ENCODE data around the gene MAL.

MAL gene

GRCh38 chr2:95049961-95050360, 24.5 kb downstream of the MAL start:
- peaks cover 54% of the 10 kb centered on the region for H3K36me3 Mint-ChIP-seq (ENCODE audit: low read depth)
- H3K9me3 Mint-ChIP-seq: no peaks in the 10 kb centered on the region
- DNase-seq (ENCODE audit: low spot score): no peak
- no peaks in the 10 kb centered on the region for H3K27me3 Mint-ChIP-seq (ENCODE audit: low read depth)
- H3K4me1 Mint-ChIP-seq (ENCODE audit: low read depth): peaks cover 37% of the 10 kb centered on the region
- H3K27ac Mint-ChIP-seq: no peak overlapping the region
- H3K4me3 Mint-ChIP-seq: no peak overlapping the region

DNA sequence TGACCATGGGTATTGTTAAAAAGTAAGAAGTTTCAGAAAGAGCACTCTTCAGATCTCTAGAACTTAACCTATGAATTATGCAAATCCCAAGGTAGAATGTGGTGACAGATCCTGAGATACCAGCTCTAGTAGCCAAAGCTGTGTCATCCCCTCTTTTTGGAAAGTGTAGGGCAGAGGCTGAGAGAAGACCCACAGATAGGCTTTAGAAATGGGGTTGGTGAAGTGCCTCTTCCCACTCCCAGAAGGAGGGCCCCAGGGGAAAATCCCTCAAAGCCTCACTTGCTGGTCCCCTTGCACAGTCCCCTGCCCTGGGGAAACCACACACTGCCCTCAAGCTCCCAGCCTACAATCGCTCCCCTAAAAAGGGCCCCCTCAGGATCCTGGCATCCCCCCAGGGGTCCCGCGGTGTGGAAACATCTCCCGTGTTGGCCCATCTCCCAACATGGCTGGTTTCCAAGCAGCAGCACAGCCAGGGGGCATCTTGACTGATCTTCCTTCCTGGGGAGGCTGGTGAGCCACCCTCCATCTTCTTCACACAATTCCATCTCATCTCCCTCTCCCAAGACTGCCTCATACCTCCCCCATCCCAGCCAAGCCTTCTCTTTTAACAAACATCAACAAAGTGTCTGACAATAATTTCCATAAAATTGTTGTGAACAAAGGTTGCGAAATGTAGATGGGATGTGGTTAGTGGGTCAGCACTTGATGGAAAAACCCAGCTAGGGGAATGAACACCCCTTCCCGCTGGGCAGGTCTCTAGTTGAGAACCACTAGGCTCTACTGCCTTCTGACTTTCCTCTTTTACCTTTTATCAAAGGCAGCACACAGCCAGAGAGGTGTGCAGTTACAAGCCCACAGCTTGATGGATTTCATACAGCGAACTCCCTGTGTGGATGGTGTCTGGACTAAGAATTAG, 25.1 kb downstream of the MAL start:
- Mint-ChIP-seq H3K27ac (peak overlapping the region; percentile 81), H3K9me3 (no peaks in the 10 kb centered on the region), H3K4me3 (peak overlapping the region; percentile 37), H3K36me3 (ENCODE audit: low read depth) (peaks cover 49% of the 10 kb centered on the region), H3K27me3 (ENCODE audit: low read depth) (no peaks in the 10 kb centered on the region), H3K4me1 (ENCODE audit: low read depth) (peaks cover 42% of the 10 kb centered on the region)
- no peak for DNase-seq (ENCODE audit: low spot score)

DNA sequence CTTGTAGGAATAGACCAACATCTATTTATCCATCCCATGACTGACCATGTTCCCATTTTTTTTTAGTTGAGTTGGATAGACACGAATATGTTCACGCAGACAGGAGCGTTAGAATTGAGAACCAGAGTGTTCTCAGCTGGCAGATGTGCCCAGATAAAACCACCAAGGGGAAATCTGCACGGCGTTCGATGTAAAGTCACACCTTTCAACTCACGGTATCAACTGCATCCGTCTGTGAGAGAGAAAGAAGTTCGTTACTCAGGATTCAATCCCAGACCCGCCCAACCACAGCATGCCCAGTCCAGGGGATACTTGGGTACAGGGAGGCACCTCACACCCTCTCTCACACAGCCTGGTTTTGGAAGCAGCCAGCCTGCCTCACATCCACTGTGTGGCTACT, 26.1 kb downstream of the MAL start:
- no peak for DNase-seq (ENCODE audit: low spot score)
- no peaks in the 10 kb centered on the region for H3K9me3 Mint-ChIP-seq
- peaks cover 47% of the 10 kb centered on the region for H3K4me1 Mint-ChIP-seq (ENCODE audit: low read depth)
- no peaks in the 10 kb centered on the region for H3K27me3 Mint-ChIP-seq (ENCODE audit: low read depth)
- H3K27ac Mint-ChIP-seq: peak overlapping the region; percentile 12
- H3K36me3 Mint-ChIP-seq (ENCODE audit: low read depth): peaks cover 50% of the 10 kb centered on the region
- H3K4me3 Mint-ChIP-seq: no peak overlapping the region

DNA sequence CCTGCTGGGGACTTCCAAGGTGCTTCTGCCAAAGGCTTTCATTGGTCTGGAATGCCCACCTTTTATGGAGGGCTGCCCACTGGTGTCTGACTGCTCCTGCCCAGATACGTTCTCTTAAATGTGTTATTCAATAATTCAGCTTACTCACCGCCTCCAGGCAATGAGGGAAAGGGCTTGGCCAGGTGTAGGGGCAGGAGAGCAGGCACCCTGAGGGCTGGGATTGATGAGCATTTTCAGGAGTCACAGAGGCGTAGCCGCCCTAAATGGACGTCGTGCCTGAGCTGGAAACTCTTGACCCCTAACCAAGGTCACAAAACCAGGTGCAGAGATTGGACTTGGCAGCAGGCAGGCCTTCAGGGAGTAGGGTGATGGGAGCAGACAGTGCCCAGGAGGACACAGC, 26.8 kb downstream of the MAL start:
- H3K36me3 Mint-ChIP-seq (ENCODE audit: low read depth): peaks cover 50% of the 10 kb centered on the region
- no peak overlapping the region for H3K27ac Mint-ChIP-seq
- H3K27me3 Mint-ChIP-seq (ENCODE audit: low read depth): no peaks in the 10 kb centered on the region
- no peak overlapping the region for H3K4me3 Mint-ChIP-seq
- DNase-seq (ENCODE audit: low spot score): no peak
- H3K9me3 Mint-ChIP-seq: no peaks in the 10 kb centered on the region
- peaks cover 48% of the 10 kb centered on the region for H3K4me1 Mint-ChIP-seq (ENCODE audit: low read depth)

DNA sequence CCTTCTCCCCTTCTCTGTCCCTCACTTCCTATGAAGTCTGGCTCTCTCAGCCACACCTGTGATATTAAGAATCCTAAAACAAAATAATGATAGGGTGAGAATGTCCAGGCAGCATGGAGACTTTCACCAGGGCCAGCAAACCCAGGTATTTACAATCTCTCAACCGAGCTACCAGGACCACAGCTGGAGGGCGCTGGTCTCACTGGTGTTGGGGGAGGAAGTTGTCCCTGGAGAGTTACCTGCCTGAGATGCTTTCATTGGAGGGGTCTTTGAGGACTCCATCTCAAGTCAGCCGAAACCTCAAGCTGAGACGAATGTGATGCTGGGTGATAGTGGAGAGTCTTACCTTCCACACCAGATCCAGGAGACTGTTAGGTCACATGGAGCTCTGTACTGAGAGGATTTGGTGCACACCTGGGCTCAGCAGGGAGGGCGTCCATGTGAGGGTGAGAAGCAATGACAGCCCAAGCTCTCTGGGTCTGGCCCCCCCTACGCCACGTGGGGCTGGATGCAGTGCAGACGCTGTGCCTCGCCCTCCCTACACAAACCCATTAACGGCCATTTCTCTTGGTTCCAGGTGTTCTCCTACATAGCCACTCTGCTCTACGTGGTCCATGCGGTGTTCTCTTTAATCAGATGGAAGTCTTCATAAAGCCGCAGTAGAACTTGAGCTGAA, 27.4 kb downstream of the MAL start:
- no peak overlapping the region for H3K27ac Mint-ChIP-seq

DNA sequence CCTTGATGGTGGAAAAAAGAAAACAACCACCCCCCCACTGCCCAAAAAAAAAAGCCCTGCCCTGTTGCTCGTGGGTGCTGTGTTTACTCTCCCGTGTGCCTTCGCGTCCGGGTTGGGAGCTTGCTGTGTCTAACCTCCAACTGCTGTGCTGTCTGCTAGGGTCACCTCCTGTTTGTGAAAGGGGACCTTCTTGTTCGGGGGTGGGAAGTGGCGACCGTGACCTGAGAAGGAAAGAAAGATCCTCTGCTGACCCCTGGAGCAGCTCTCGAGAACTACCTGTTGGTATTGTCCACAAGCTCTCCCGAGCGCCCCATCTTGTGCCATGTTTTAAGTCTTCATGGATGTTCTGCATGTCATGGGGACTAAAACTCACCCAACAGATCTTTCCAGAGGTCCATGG, 28.0 kb downstream of the MAL start:
- peaks cover 48% of the 10 kb centered on the region for H3K4me1 Mint-ChIP-seq (ENCODE audit: low read depth)

More for the DNA sequence above, 27.4 kb downstream of the MAL start:
- H3K4me1 Mint-ChIP-seq (ENCODE audit: low read depth): peaks cover 48% of the 10 kb centered on the region
- no peak for DNase-seq (ENCODE audit: low spot score)
- no peaks in the 10 kb centered on the region for H3K27me3 Mint-ChIP-seq (ENCODE audit: low read depth)
- no peak overlapping the region for H3K4me3 Mint-ChIP-seq
- peaks cover 49% of the 10 kb centered on the region for H3K36me3 Mint-ChIP-seq (ENCODE audit: low read depth)
- H3K9me3 Mint-ChIP-seq: no peaks in the 10 kb centered on the region

DNA sequence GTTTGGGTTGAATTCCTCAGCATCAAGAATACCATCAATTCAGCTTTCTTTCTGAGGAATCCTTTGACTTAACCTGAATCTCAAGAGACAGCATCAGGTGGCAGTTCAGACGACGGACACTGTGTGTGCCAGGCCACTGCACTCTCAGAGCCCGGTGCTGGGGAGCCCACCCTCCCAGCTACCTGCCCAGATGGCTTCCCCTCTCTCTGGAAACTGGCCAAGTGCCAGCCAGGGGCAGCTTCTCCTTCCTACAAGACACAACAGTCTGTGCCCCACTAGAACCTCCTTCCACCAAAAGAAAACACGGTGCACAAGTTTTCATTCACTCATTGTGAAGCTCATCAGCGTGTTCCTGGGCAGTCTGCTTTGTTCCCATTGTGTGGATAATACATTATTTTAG, 28.5 kb downstream of the MAL start:
- H3K36me3 Mint-ChIP-seq (ENCODE audit: low read depth): peaks cover 45% of the 10 kb centered on the region

More for the DNA sequence above, 28.0 kb downstream of the MAL start:
- Mint-ChIP-seq H3K27ac (peak overlapping the region; percentile 36), H3K9me3 (no peaks in the 10 kb centered on the region), H3K4me3 (no peak overlapping the region), H3K27me3 (ENCODE audit: low read depth) (no peaks in the 10 kb centered on the region), H3K36me3 (ENCODE audit: low read depth) (peaks cover 47% of the 10 kb centered on the region)
- no peak for DNase-seq (ENCODE audit: low spot score)

DNA sequence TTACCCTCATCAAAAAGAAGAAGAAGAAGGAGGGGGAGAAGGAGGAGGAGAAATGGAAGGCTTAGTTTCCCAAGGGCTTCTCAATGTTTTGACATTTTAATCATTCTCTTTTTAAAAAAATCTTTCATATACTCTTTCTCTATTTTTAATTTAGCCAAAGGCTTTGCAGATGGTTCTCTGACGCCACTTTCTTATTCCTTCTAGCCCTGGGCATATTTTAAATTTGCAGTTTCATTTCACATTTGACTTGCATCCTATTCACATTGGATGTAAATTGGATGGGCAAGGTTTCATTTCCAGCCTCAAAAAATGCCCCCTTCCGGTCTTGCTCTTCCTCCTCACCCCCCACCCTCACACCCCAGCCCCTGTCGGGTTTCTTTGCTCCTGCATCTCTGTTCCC, 29.8 kb downstream of the MAL start:
- Mint-ChIP-seq H3K36me3 (ENCODE audit: low read depth) (peaks cover 37% of the 10 kb centered on the region), H3K27ac (peak overlapping the region; percentile 66), H3K9me3 (no peaks in the 10 kb centered on the region), H3K27me3 (ENCODE audit: low read depth) (no peaks in the 10 kb centered on the region), H3K4me3 (no peak overlapping the region), H3K4me1 (ENCODE audit: low read depth) (peaks cover 37% of the 10 kb centered on the region)
- no peak for DNase-seq (ENCODE audit: low spot score)

More for the DNA sequence above, 28.5 kb downstream of the MAL start:
- no peak overlapping the region for H3K4me3 Mint-ChIP-seq
- H3K4me1 Mint-ChIP-seq (ENCODE audit: low read depth): peaks cover 44% of the 10 kb centered on the region
- DNase-seq (ENCODE audit: low spot score): no peak
- H3K27ac Mint-ChIP-seq: no peak overlapping the region
- no peaks in the 10 kb centered on the region for H3K27me3 Mint-ChIP-seq (ENCODE audit: low read depth)
- H3K9me3 Mint-ChIP-seq: no peaks in the 10 kb centered on the region

DNA sequence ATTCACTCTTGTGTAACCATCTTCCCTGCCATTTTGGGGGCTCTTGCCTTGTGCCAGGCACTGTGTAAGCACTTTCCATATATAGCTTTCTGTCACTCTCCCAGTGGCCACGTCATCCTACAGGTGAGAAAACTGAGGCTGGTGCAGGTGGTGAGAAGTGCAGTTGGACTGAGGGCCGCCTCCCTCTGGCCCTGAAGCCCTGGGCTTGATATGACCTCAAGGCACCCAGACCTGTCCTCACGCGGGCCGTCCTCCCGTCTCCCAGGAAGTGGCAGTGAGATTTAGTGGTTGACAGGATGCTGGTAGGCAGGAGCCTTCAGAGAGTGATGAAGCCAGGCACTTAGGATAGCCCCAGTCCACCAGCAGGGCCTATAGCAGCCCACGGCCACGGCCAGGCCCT, 30.5 kb downstream of the MAL start:
- peaks cover 34% of the 10 kb centered on the region for H3K4me1 Mint-ChIP-seq (ENCODE audit: low read depth)
- no peak for DNase-seq (ENCODE audit: low spot score)
- H3K36me3 Mint-ChIP-seq (ENCODE audit: low read depth): peaks cover 31% of the 10 kb centered on the region
- H3K4me3 Mint-ChIP-seq: no peak overlapping the region
- H3K27me3 Mint-ChIP-seq (ENCODE audit: low read depth): no peaks in the 10 kb centered on the region
- no peaks in the 10 kb centered on the region for H3K9me3 Mint-ChIP-seq
- peak overlapping the region; percentile 49 for H3K27ac Mint-ChIP-seq

GRCh38 chr2:95056461-95057459, 31.3 kb downstream of the MAL start:
- DNase-seq (ENCODE audit: low spot score): no peak

GRCh38 chr2:95057535-95058370, 32.2 kb downstream of the MAL start:
- peaks cover 39% of the 10 kb centered on the region for H3K4me1 Mint-ChIP-seq (ENCODE audit: low read depth)
- H3K4me3 Mint-ChIP-seq: no peak overlapping the region
- DNase-seq (ENCODE audit: low spot score): no peak
- H3K9me3 Mint-ChIP-seq: no peaks in the 10 kb centered on the region
- H3K27me3 Mint-ChIP-seq (ENCODE audit: low read depth): no peaks in the 10 kb centered on the region
- H3K36me3 Mint-ChIP-seq (ENCODE audit: low read depth): peaks cover 16% of the 10 kb centered on the region
- H3K27ac Mint-ChIP-seq: no peak overlapping the region

More at GRCh38 chr2:95056461-95057459, 31.3 kb downstream of the MAL start:
- Mint-ChIP-seq H3K9me3 (no peaks in the 10 kb centered on the region), H3K27ac (no peak overlapping the region), H3K4me1 (ENCODE audit: low read depth) (peaks cover 33% of the 10 kb centered on the region), H3K27me3 (ENCODE audit: low read depth) (no peaks in the 10 kb centered on the region), H3K4me3 (no peak overlapping the region), H3K36me3 (ENCODE audit: low read depth) (peaks cover 24% of the 10 kb centered on the region)

- Mint-ChIP-seq H3K9me3 (no peaks in the 10 kb centered on the region), H3K4me1 (ENCODE audit: low read depth) (peaks cover 46% of the 10 kb centered on the region), H3K4me3 (no peak overlapping the region), H3K27ac (no peak overlapping the region), H3K27me3 (ENCODE audit: low read depth) (no peaks in the 10 kb centered on the region), H3K36me3 (ENCODE audit: low read depth) (peaks cover 11% of the 10 kb centered on the region)
- DNase-seq (ENCODE audit: low spot score): no peak
Observed at GRCh38 chr2:95058466-95058988, 33.0 kb downstream of the MAL start.
